Astrocyte (in vitro differentiated cells and primary cell): ENCODE measurements around the gene CDHR2.

Experiments used
- CTCF ChIP-seq: IDR thresholded peaks from 2 replicates; pipeline ENCODE4 v1.5.1; 2011; ENCODE audit warnings: low read depth, mild to moderate bottlenecking, inconsistent platforms, low read length, moderate library complexity; ENCODE audit not compliant: insufficient read depth
- EZH2 ChIP-seq: IDR thresholded peaks from 2 replicates; pipeline ENCODE4 v1.6.1; 2012; ENCODE audit warnings: mild to moderate bottlenecking, low read length, inconsistent platforms; ENCODE audit not compliant: insufficient read depth

GRCh38 chr5:176575066-176575465 lies 25.9 kb downstream of the CDHR2 start:
- TF ChIP-seq CTCF = no peak
- TF ChIP-seq EZH2 = no peak
